ENCODE measurements around the gene FRZB. TPM values are rescaled to one million over a fixed set of nuclear protein-coding genes. Genes with fewer than 3 reads are reported as not detected.

FRZB gene
- 1.4 TPM for total RNA-seq
- long read RNA-seq, transcript FRZB-201 (6 exons, 3,162 nt) = major isoform, 6 of 6 reads
- long read RNA-seq, partial matches to known transcripts = 0 of 6 reads
- long read RNA-seq, other reads (novel, unspliced or antisense) = 0 of 6 reads

GRCh38 chr2:182866461-182867406 lies at the start of gene FRZB:
FRZB (minus strand) TSS chr2:182866637; CDS start chr2:182866552, 85 bp downstream.
- ATAC-seq (ENCODE audit: poor library complexity) (peak; percentile 86), DNase-seq (peak; percentile 74)
- intact Hi-C loops (cut with DNase I) = no loop called here

- ATAC-seq (ENCODE audit: poor library complexity) = peak; percentile 79
- intact Hi-C loops (cut with DNase I) = no loop called here
- DNase-seq = no peak
Observed at GRCh38 chr2:182915369-182916326, 49.2 kb upstream of the FRZB start.

- ATAC-seq (ENCODE audit: poor library complexity) (no peak), DNase-seq (no peak)
- intact Hi-C loops (cut with DNase I) = no loop called here
Observed at GRCh38 chr2:182914852-182915251, 48.4 kb upstream of the FRZB start.

- ATAC-seq (ENCODE audit: poor library complexity) (no peak), DNase-seq (no peak)
- intact Hi-C loops (cut with DNase I) = no loop called here
Observed at GRCh38 chr2:182913064-182913463, 46.6 kb upstream of the FRZB start.

- no peak for ATAC-seq (ENCODE audit: poor library complexity)
- intact Hi-C loops (cut with DNase I) = no loop called here
- DNase-seq = no peak
Observed at GRCh38 chr2:182912518-182912915, 46.1 kb upstream of the FRZB start.

GRCh38 chr2:182911813-182912517 lies 45.5 kb upstream of the FRZB start:
- intact Hi-C loops (cut with DNase I) = no loop called here
- DNase-seq (no peak), ATAC-seq (ENCODE audit: poor library complexity) (no peak)

GRCh38 chr2:182910965-182911364 lies 44.5 kb upstream of the FRZB start:
- intact Hi-C loops (cut with DNase I) = no loop called here
- no peak for DNase-seq
- no peak for ATAC-seq (ENCODE audit: poor library complexity)

- ATAC-seq (ENCODE audit: poor library complexity) = no peak
- DNase-seq = no peak
- intact Hi-C loops (cut with DNase I) = no loop called here
Observed at GRCh38 chr2:182907081-182907830, 40.8 kb upstream of the FRZB start.

- no peak for DNase-seq
- intact Hi-C loops (cut with DNase I) = no loop called here
- ATAC-seq (ENCODE audit: poor library complexity) = no peak
Observed at GRCh38 chr2:182906454-182906853, 40.0 kb upstream of the FRZB start.

- intact Hi-C loops (cut with DNase I) = no loop called here
- no peak for DNase-seq
Observed at GRCh38 chr2:182904844-182905243, 38.4 kb upstream of the FRZB start.

GRCh38 chr2:182903566-182903965 lies 37.1 kb upstream of the FRZB start:
- intact Hi-C loops (cut with DNase I) = no loop called here
- peak; percentile 57 for ATAC-seq (ENCODE audit: poor library complexity)
- DNase-seq = no peak

More at GRCh38 chr2:182904844-182905243, 38.4 kb upstream of the FRZB start:
- ATAC-seq (ENCODE audit: poor library complexity) = no peak

- DNase-seq (no peak), ATAC-seq (ENCODE audit: poor library complexity) (no peak)
- intact Hi-C loops (cut with DNase I) = no loop called here
Observed at GRCh38 chr2:182901748-182902147, 35.3 kb upstream of the FRZB start.

- intact Hi-C loops (cut with DNase I) = no loop called here
- no peak for DNase-seq
- ATAC-seq (ENCODE audit: poor library complexity) = no peak
Observed at GRCh38 chr2:182898718-182899117, 32.3 kb upstream of the FRZB start.

GRCh38 chr2:182897137-182897536 lies 30.7 kb upstream of the FRZB start:
- intact Hi-C loops (cut with DNase I) = no loop called here
- no peak for DNase-seq
- ATAC-seq (ENCODE audit: poor library complexity) = no peak

GRCh38 chr2:182895798-182896197 lies 29.4 kb upstream of the FRZB start:
- intact Hi-C loops (cut with DNase I) = no loop called here
- ATAC-seq (ENCODE audit: poor library complexity) (no peak), DNase-seq (no peak)

- intact Hi-C loops (cut with DNase I) = no loop called here
- DNase-seq (no peak), ATAC-seq (ENCODE audit: poor library complexity) (no peak)
Observed at GRCh38 chr2:182895169-182895568, 28.7 kb upstream of the FRZB start.

- DNase-seq = no peak
- ATAC-seq (ENCODE audit: poor library complexity) = no peak
- intact Hi-C loops (cut with DNase I) = no loop called here
Observed at GRCh38 chr2:182894174-182894573, 27.7 kb upstream of the FRZB start.

- intact Hi-C loops (cut with DNase I) = no loop called here
- DNase-seq (no peak), ATAC-seq (ENCODE audit: poor library complexity) (no peak)
Observed at GRCh38 chr2:182893666-182894065, 27.2 kb upstream of the FRZB start.

Measured in Right ventricle myocardium superior (tissue), 1 donor.